GM20431 (cell line): Measurements from ENCODE around the gene KIR3DL2.
"Not testable (repeated sequence)": the region's sequence is repeated elsewhere in the genome, so short reads cannot be mapped to it uniquely, and the experiment has no call there.

Experiments used
- in situ Hi-C: fragments of 300-500 bp; cut with MseI, MboI; formaldehyde crosslinking; loops from one replicate; pipeline ENCODE4 v1.15.0; 2020; ENCODE audit warnings: low sequenced_read_pairs; ENCODE audit not compliant: unreplicated experiment

Gene KIR3DL2

GRCh38 chr19:54906819-54907218, 56.6 kb downstream of the KIR3DL2 start:
- in situ Hi-C loops, result no loop called here

DNA sequence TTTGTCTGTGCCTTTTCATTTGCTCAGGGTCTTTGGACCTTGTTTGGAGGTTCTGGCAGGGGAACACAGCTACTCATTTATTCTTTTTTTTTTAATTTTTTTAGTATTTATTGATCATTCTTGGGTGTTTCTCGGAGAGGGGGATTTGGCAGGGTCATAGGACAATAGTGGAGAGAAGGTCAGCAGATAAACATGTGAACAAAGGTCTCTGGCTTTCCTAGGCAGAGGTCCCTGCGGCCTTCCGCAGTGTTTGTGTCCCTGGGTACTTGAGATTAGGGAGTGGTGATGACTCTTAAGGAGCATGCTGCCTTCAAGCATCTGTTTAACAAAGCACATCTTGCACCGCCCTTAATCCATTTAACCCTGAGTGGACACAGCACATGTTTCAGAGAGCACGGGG, 57.7 kb downstream of the KIR3DL2 start:
- in situ Hi-C loops, result not testable (repeated sequence)
